GM21619 (cell line): ENCODE data around the gene GTF3C5.
"Not testable (repeated sequence)": the region's sequence is repeated elsewhere in the genome, so short reads cannot be mapped to it uniquely, and the experiment has no call there.

ENCODE experiments used
- ATAC-seq: cut with Tn5 transposase; IDR thresholded peaks from one replicate; pipeline ENCODE4 v1.9.1; 2021; ENCODE audit not compliant: unreplicated experiment

The GTF3C5 gene

DNA sequence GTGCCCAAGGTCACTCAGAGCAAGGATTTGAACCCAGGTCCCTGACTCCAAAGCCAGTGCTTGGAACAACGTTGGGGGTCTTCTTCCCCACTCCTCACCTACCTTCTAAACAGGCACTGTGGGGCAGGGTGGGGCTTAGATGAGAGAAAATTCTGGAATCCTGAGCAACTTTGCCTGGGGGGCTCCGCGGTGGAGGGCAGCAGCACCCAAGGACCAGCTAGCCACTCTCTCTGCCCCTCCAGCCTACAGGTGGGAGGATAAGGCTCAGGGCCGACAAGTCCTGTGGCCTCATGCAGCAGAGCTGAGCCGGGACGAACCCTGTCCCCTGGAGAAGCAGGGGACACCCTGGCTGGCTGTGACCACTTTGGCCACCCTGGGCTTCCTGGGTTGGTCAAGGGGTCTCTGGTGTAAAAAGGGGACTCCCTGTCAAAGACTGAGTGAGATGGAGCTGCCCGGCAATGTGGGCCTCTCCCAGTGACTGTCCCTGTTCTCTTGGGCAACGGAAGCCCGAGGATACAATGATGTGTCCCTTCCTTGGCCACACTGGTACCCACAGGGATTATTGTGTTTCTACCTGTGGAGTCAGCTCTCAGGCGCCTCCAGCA is 57.5 kb downstream of the GTF3C5 start:
- ATAC-seq, result no peak

DNA sequence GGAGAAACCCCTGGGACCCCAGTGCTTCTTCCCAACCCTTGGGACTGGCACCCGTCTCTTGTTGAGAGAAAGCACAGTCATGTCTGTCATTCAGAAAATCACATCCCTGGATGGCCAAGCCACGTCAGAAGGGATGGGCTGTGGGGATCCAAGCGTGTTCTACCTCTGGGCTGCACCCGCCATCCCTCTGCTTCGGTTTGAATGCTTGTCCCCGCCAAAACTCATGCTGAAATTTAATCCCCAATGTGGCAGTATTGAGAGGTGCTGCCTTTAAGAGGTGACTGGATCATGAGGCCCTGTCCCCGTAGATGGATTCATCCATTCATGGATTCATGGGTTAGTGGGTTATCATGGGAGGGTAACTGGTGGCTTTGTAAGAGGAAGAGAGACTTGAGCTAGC is 58.0 kb downstream of the GTF3C5 start:
- no peak for ATAC-seq

DNA sequence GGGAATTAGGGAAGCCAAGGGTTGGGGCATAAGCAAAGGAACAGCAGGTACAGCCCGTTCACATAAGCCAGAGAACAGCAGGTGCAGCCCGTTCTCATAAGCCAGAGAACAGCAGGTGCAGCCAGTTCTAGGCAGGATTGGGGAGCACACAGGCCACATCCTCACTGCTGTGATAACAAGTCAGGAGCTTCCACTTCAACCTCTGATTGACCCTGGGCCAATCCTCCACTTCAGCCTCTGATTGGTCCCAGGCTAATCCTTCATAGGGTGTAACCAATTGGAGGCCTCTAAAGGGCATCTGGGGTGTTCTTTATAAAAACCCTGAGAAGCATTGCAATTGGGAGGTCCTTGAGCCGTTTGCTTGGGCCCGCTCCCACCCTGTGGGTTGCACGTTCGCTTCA is 58.5 kb downstream of the GTF3C5 start:
- no peak for ATAC-seq

DNA sequence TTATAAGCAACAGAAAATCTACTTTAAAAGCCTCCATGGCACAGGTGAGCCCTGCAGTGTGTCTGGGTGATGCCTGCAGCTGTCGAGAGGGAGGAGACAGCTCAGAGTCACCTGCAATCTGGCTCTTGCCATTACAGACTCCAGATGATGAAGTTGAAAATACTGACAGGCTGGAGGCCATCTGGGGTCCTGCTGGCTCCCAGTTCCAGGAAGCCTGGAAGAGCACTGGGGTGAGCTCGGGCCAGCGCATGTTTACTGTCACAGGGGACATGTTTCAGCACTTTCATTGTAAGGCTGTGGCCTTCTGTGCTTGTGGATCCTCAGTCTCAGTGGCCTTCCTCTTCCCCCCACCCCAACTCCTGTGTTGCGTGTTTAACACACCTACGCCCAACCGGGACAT is 59.4 kb downstream of the GTF3C5 start:
- no peak for ATAC-seq

DNA sequence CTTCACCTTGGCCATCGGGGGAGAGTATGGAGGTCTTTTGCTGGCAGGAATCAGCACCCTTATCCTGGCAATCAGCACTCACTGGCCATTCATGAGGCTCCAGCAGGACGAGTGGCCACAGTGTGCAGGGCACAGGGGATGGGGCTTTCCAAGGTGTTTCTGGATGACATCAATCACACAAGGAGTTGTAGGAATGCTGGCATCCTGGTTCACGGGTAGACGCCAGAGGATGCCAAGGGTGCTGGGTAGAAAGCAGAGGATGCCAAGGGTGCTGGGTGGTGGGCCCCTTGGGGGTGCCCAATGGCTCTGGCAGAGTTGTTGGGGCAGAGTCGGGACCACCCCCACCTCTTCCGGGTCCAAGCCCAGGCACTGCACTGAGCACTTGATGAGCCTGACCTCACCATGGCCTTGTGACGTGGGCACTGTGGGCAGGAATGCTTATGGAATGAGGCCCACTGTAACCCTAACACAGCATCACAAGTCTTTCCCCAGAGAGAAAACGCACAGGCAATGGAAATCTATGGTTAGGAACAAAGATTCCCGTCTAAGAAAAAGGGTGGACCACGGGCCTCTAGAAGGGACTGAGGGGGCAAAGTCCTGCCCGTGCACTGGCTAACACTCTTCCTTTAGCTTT is 60.1 kb downstream of the GTF3C5 start:
- ATAC-seq, result no peak

DNA sequence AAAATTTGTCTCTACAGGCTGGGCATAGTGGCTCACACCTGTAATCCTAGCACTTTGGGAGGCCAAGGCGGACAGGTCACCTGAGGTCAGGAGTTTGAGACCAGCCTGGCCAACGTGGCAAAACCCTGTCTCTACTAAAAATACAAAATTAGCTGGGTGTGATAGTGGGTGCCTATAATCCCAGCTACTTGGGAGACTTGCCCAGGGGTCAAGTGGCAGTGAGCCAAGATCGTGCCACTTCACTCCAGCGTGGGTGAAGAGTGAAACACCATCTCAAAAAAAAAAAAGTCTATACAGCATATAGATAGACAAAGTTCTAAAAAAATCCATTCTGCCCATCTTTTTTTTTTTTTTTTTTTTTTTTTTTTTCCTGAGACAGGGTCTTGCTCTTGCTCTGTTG is 63.6 kb downstream of the GTF3C5 start:
- not testable (repeated sequence) for ATAC-seq

DNA sequence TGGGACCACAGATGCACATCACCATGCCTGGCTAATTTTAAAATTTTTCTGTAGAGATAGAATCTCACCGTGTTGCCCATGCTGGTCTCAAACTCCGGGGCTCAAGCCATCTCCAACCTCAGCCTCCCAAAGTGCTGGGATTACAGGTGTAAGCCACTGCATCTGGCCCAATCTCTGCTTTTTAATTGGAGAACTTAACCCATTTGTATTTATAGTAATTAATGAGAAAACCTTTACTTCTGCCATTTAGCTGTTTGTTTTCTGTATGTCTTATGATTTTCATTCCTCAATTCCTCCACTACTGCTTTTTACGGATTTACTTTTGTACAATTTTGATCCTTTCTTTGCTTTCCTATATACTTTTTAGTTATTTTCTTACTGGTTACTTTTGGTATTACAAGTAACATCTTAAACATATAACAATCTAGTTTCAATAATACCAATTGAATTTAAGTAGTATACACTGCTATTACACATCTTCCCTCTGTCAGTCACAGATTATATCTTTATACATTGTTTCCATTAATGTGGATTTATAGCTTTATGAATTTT is 64.1 kb downstream of the GTF3C5 start:
- ATAC-seq, result no peak

DNA sequence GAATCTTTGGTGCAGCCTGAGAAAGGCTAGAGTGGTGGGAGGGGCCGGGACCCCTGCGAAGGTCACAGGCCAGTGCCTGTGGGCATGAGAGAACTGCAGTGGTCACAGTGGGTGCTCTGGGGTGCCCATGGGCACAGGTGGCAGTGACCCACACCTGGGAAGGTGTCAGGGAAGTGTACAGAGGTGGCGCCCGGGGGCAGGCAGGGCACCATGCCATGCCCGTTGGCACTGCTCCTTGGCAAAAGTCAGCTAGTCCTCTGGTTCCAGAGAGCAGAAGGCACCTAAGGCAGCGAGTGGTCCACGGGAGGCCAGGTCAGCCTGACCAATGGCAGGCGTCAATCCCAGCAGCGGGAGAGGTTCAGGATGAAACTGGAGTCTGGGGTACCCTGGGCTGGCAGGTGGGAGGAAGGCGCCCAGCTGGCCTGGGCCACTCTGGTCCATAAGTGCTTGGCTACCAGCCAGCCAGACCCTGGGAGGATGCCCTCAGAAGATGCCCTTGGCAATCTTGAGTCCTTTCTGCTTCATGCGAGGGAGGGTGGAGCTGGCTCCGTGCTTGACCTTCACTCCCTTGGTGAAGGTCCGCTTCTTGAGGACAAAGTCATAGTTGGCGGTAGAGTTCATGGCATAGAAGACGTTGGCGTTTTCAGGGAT is 67.4 kb downstream of the GTF3C5 start:
- ATAC-seq, result no peak

DNA sequence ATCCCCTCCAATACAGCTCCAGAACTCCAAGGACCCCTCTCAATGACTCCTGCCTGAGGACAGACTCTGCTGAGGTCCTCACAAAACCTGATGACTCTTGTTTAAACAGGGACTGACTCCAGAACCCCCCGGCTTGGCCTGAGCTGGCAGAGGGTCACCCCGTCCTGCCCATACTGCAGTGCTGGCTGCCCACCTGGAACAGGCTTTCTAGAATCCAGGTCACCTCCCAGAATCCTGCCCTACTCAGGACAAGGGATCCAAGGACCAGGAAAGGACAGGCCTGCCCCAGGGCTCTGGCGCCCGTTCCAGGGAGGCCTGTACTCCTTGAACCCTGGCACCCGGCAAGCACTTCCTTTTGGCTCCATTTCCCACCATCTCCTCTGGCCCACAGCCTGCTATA is 68.1 kb downstream of the GTF3C5 start:
- no peak for ATAC-seq

DNA sequence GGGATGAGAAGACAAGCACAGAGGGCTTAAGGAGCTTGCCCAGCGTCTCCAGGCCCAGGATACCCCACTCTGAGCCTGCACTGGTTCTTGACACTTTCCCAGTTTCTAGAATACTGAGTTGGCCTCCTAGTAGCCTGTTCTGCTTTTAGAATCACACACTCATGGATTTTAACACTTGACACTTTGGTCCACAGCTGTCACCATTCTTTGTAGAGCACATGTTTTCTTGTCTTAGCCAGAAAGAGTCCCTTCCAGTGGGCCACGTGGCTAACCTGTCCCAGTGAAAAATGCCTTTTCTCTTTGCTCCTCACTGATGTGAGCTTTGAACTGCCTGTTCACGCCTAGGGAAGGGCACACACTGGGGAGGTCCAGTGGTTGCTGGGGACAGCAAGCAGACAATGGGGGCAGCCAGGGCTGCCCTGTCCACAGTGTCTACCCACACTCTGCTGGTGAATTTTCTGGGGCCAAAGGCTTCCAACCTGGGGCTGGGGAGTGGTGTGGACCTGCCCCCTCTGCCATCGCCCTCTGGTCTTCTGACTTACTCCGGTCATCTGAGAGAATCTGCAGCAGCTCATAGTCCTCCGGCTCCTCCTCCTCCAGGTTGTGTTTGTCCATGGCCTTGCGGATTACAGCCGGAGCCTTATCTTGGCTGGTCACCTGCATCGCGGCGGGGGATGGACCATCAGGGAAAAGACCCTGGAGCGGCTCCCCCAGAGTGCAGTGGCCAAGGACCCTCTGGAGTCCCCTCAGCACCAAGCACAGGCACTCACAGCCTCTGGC is 69.1 kb downstream of the GTF3C5 start:
- no peak for ATAC-seq

DNA sequence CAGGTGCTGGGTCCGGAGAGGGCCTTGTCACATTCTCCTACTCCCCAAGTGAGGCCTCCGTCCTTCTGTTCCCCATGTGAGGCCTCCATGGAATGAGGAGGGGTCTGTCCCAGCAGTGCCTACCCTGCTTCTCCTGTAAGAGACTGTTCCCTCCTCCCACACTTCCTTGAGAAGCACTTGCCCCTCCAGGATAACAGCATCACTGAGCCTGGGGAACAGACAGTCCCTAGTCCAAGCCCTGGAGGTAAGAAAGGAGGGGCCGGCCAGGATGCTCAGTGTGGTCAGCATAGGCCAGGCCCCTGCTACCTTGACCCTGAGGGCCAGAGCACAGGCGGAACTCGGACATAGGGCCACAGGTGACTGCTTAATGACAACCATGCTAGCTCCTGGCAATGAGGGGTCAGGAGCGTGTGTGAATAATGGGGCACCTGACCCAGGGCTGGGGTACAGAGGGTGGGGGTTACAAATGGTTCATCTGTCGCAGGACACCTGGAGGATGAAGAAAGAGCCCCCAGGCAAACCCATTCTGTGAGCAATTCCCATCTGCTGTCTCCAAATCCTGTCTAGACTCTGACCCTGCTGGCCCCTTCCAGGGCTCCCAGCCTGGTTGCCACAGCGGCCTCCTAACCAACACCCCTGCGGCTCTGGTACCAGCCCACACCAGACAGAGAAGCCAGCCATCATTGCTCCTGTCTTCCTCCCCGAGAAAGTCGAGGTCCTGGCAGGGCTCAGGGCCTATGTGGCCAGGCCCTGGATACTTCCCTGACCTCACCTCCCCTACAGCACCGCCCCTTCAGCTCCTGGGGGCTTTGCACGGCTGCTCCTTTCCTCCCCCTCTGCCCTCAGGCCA is 69.9 kb downstream of the GTF3C5 start:
- ATAC-seq, result no peak

DNA sequence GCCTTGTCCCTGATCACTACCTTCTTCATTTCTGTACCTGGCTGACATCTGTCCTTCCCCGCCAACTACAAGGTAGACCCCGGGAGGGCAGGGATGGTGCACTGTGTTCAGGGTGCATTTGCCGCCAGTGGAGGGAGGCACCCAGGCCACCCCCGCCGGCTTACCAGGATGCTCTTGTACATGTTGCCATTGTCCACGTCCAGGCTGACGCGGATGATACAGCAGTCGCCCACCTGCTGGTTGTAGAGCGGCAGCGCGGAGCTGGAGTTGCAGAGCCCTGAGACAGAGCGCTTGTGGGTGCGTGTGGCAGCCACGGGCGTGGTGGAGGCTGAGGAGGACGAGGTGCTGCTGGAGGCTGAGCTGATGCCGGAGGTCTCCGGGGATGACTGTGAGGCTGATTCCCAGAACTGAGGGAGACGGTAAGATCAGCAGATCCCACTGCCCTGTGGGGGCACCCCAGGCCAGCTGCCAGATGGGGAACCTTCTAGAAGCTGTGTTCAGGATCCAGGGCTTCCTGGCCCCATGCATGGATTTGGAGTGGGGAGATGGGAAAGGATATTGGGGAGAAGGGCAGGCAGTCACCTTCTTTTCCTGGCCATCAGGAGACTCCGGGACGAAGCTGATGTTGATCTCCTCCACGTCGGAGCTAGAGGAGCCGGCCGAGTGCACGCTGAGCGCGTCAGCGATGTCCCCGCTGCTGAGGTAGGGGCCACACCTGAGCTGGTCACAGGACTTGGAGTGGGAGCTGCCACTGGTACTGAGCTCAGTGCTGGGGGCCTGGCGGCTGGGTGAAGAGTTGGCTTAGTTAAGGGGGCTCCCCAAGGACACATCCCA is 70.8 kb downstream of the GTF3C5 start:
- ATAC-seq, result no peak

DNA sequence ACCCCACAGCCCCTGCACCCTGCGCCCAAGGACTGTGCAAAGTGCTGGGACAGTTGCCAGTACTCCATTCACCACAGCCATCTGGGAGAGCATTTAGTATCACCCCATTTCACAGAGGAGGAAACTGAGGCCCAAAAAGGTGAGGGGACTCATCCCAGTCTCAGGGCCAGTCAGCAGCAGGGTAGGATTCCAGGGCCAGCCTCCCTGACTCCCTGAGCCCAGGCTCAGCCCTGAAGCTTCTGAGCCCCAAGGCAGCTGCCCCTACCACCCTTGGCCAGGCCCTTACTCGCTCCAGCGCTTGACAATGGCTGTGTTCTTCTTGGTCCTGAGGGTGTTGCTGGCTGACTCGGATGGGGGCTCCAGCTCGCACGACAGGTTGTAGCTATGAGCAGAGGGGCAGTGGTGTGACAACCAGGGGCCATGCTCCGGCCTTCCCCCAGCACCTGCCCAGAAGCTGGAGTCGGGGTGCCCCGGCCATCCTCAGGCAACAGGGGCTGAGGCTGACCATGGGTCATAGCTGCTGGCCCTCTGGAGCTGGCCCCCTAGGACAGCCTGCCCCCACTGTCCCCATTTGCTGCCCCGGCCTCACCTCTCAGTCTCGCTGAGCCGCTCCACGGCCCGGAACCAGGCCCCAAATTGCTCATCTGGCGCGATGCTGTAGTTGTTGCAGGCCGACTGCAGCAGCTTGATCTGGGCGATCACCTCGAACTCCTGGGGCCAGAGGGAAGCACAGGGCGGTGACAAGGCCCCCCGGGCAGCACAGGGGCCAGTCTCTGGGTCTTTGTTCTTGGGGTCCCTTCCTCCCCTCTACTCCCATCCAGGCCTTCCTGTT is 71.6 kb downstream of the GTF3C5 start:
- no peak for ATAC-seq

DNA sequence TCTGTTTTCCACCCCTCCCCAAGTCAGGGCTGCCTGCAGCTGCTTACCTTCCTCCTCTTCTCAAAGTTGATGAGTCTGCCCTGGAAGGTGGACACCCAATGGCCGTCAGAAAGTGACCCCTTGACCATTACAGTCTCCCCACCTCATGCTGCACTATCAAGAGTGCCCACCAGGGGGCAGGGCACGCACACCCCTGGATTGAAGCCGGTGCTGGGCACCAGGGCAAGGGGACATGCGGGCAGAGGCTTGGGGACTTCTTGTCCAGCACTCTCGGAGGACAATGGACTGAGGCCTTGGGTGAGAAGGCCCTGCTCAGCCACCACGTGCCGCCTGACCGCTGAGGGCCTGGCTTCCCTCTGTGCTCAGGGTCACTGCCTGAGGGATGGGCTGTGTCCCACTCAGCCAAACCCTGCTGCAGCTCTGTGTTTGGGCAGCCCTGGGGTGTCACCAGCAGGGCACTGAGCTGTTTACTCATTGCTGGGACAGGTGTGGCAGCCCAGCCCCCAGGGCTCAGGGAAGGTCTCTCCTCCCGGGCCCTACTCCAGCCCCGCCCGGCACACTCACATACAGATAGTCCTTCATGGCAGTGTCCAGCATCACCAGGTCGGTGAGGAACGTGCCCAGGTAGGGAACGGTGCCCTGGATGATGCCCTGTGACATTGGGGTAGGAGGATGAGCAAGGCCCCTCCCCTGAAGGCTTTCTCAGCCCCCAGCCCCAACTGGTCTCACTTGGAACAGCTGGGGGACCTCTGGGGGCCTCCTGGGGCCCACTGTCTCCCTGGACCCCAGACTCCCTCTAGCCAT is 72.6 kb downstream of the GTF3C5 start:
- ATAC-seq, result no peak

DNA sequence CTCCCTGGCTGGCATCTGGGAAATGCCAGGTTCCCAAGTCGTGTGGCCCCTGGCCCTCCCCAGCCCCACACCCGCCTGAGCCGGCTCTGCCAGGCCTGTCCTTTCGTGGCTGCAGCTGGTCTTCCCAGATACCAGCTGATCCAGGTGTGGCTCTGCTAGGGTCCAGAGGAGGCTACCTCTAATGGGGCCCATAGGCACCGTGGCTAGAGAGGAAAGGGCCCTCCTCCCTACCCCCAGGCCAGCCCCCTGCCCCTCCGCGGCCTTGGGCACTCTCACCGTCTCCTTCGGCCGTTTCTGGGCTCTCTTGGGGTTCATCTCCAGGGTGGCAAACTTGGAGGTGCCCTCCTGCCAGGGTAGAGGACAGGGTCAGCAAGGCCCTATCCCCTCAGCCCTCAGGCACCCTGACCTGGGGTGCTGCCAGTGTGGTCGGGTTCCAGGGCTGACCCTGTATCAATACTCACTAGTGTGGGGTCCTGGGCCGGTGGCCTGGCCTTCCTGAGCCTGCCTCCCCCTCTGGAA is 73.2 kb downstream of the GTF3C5 start:
- no peak for ATAC-seq

DNA sequence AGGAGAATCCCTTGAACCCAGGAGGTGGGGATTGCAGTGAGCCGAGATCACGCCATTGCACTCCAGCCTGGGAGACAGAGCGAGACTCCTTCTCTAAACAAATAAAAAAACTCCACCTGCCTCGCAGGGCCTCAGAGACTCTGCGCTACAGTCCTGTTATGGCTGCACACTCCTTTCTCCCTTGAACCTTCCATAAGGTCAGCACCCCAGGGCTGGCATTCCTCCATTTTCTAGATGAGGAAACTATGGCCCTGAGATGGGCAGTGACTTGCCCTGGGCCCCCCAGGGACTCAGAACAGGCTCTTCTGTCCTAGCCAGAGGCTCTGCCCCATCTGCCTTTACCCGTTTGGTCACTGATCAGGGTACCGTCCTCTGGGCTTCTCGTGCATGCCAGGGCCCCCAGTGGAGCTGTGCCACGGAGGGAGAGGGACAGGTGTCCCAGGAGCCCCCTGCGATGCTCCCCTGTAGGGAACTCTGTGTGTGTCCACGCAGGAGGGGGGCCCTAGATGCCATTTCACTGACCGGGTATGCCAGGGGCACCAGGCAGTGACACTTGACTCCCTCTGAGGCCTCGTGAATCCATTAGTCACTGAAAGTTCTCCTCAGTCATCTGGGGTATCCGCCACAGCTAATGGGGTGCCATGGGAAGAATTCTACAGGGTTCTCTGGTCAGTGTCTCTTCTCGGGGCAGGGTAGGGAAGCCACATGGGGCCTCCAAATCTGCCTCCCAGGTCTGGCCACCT is 74.1 kb downstream of the GTF3C5 start:
- no peak for ATAC-seq

DNA sequence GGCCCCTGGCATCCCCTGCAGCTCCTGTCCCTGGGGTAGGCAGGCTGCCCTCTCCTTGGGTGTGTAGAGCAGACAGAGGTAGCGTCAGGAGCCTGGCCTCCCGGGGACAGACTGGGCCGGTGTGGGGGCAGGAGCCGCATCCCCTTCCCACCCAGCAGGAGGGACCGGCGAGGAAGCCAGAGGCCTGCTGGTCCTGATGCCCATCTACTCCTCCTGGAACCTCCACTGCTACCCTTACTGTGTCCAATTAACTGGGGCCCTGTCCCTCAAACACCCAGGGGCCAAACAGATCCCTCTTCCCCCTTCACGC is 74.6 kb downstream of the GTF3C5 start:
- no peak for ATAC-seq
